ENCODE measurements around the gene SLC35F1. TPM values are rescaled to one million over a fixed set of nuclear protein-coding genes. Genes with fewer than 3 reads are reported as not detected.
A peak's percentile ranks its signal among the peaks of the same experiment; 100 is the strongest.

Gene SLC35F1
- total and polyA plus RNA-seq, 3 donors from 2014 or later, result 1.4 to 1.8 (median 1.6) TPM

- H3K27me3 ChIP-seq, result no peaks in the 10 kb centered on the region
- H3K9me3 ChIP-seq, result no peaks in the 10 kb centered on the region
- DNase-seq, result peak; percentile 17
- peak overlapping the region; percentile 60 to 64 for H3K4me3 ChIP-seq
- H3K4me1 ChIP-seq, result peaks cover 3% of the 10 kb centered on the region
- no peak overlapping the region for H3K27ac ChIP-seq
- no peaks in the 10 kb centered on the region for H3K36me3 ChIP-seq (ENCODE audit: low read depth, missing control alignments)
- intact Hi-C loops (cut with DNase I; ENCODE audit: low total_unique reads), result no loop called here
- WGBS, 2 donors, result 5 to 9% methylated on average over 19 to 44 of the region's 45 CpGs
- TF ChIP-seq CTCF (IDR thresholded peaks at IDR 0.05) (no peak), POLR2A (IDR thresholded peaks at IDR 0.05) (no peak)
Measured at GRCh38 chr6:117908246-117909068, 1.4 kb downstream of the SLC35F1 start.

- TF ChIP-seq CTCF (IDR thresholded peaks at IDR 0.05) (no peak), POLR2A (IDR thresholded peaks at IDR 0.05) (no peak)
- no peak for DNase-seq
- H3K4me3 ChIP-seq, result no peak overlapping the region
- no peak overlapping the region for H3K27ac ChIP-seq
- intact Hi-C loops (cut with DNase I; ENCODE audit: low total_unique reads), result no loop called here
- peaks cover 3% of the 10 kb centered on the region for H3K4me1 ChIP-seq
- no peaks in the 10 kb centered on the region for H3K36me3 ChIP-seq (ENCODE audit: low read depth, missing control alignments)
- H3K27me3 ChIP-seq, result no peaks in the 10 kb centered on the region
- no peaks in the 10 kb centered on the region for H3K9me3 ChIP-seq
- 88 to 91% methylated on average over 5 of the region's 5 CpGs for WGBS, 2 donors
Measured at GRCh38 chr6:117909638-117910037, 2.6 kb downstream of the SLC35F1 start.

GRCh38 chr6:117910549-117910948, 3.5 kb downstream of the SLC35F1 start:
- H3K4me3 ChIP-seq, result no peak overlapping the region
- H3K27me3 ChIP-seq, result no peaks in the 10 kb centered on the region
- no peak overlapping the region for H3K27ac ChIP-seq
- H3K36me3 ChIP-seq (ENCODE audit: low read depth, missing control alignments), result no peaks in the 10 kb centered on the region
- intact Hi-C loops (cut with DNase I; ENCODE audit: low total_unique reads), result no loop called here
- H3K4me1 ChIP-seq, result peaks cover 3% of the 10 kb centered on the region
- no peak for DNase-seq
- no peak for TF ChIP-seq CTCF (IDR thresholded peaks at IDR 0.05)
- TF ChIP-seq POLR2A (IDR thresholded peaks at IDR 0.05), result no peak
- WGBS, 2 donors, result 88 to 89% methylated on average over 4 of the region's 4 CpGs
- H3K9me3 ChIP-seq, result no peaks in the 10 kb centered on the region

- peaks cover 3% of the 10 kb centered on the region for H3K4me1 ChIP-seq
- H3K36me3 ChIP-seq (ENCODE audit: low read depth, missing control alignments), result no peaks in the 10 kb centered on the region
- no peak for TF ChIP-seq CTCF (IDR thresholded peaks at IDR 0.05)
- no peak for TF ChIP-seq POLR2A (IDR thresholded peaks at IDR 0.05)
- no peak overlapping the region for H3K27ac ChIP-seq
- no peak overlapping the region for H3K4me3 ChIP-seq
- no peak for DNase-seq
- no peaks in the 10 kb centered on the region for H3K27me3 ChIP-seq
- WGBS, 2 donors, result 79 to 93% methylated on average over 1 of the region's 1 CpG
- intact Hi-C loops (cut with DNase I; ENCODE audit: low total_unique reads), result no loop called here
- no peaks in the 10 kb centered on the region for H3K9me3 ChIP-seq
Measured at GRCh38 chr6:117911150-117911549, 4.1 kb downstream of the SLC35F1 start.

DNA sequence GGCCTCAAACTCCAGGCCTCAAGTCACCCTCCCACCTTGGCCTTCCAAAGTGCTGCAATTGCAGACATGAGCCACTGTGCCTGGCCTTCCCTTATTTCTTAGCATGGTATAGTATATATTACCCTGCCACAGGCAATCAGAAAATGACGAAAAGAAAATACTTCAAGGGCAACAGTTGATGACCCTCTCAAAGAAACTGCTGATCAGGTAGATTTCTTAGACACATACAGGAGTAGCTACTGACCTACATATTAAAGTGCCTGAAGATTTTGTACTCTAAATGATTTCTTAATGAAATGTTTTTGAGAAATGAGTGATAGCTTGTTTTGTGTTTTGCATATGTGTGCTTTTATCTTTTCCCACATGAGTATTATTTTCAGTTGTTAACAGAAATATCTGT, 4.6 kb downstream of the SLC35F1 start:
- intact Hi-C loops (cut with DNase I; ENCODE audit: low total_unique reads), result no loop called here
- TF ChIP-seq CTCF (IDR thresholded peaks at IDR 0.05) (no peak), POLR2A (IDR thresholded peaks at IDR 0.05) (no peak)
- no peak overlapping the region for H3K4me3 ChIP-seq

More for the DNA sequence above, 4.6 kb downstream of the SLC35F1 start:
- no peak for DNase-seq
- H3K4me1 ChIP-seq, result no peaks in the 10 kb centered on the region
- 86 to 94% methylated on average over 1 of the region's 1 CpG for WGBS, 2 donors
- no peaks in the 10 kb centered on the region for H3K36me3 ChIP-seq (ENCODE audit: low read depth, missing control alignments)
- H3K27me3 ChIP-seq, result no peaks in the 10 kb centered on the region
- no peaks in the 10 kb centered on the region for H3K9me3 ChIP-seq
- H3K27ac ChIP-seq, result no peak overlapping the region

Measured in testis (tissue), 3 donors.